HEK293T (cell line): Measurements from ENCODE around the gene CEP135.
"Not testable (repeated sequence)": the region's sequence is repeated elsewhere in the genome, so short reads cannot be mapped to it uniquely, and the experiment has no call there.

Experiments
- CTCF ChIA-PET: fragments of 350-600 bp; formaldehyde crosslinking; extraction: SDS; loops from one replicate; lab custom pipeline; 2021; ENCODE audit warnings: antibody characterized with exemption, inconsistent platforms; lab: Yijun Ruan, JAX
- POLR2A ChIA-PET: fragments of 350-600 bp; formaldehyde crosslinking; extraction: SDS; loops from one replicate; lab custom pipeline; 2020; ENCODE audit warnings: antibody characterized with exemption, inconsistent platforms; lab: Yijun Ruan, JAX
- DNase-seq: peaks from one replicate; pipeline ENCODE4 v3.0.0; 2012; ENCODE audit warnings: mixed read lengths; ENCODE audit errors: extremely low spot score
- ARNT ChIP-seq: fragments of 450-650 bp; IDR thresholded peaks from 2 replicates; pipeline ENCODE4 v1.6.1; 2017; ENCODE audit warnings: mild to moderate bottlenecking
- BHLHE40 ChIP-seq: fragments of 450-650 bp; IDR thresholded peaks from 2 replicates; pipeline ENCODE4 v1.6.1; 2016; ENCODE audit warnings: mild to moderate bottlenecking, moderate library complexity, borderline replicate concordance
- CTBP1 ChIP-seq: fragments of 450-650 bp; IDR thresholded peaks from 2 replicates; pipeline ENCODE4 v1.6.1; 2016; ENCODE audit warnings: borderline replicate concordance
- ELF4 ChIP-seq: fragments of 450-650 bp; IDR thresholded peaks from 2 replicates; pipeline ENCODE4 v1.6.1; 2017; ENCODE audit warnings: antibody characterized with exemption
- FOXA1 ChIP-seq: fragments of 450-650 bp; IDR thresholded peaks from 2 replicates; pipeline ENCODE4 v1.6.1; 2016; ENCODE audit warnings: mild to moderate bottlenecking
- FOXK2 ChIP-seq: fragments of 450-650 bp; IDR thresholded peaks from 2 replicates; pipeline ENCODE4 v1.6.1; 2016; ENCODE audit warnings: mild to moderate bottlenecking
- FOXM1 ChIP-seq: fragments of 450-650 bp; IDR thresholded peaks from 2 replicates; pipeline ENCODE4 v1.6.1; 2017; ENCODE audit warnings: mild to moderate bottlenecking, borderline replicate concordance
- HDGF ChIP-seq: fragments of 450-650 bp; IDR thresholded peaks from 2 replicates; pipeline ENCODE4 v1.6.1; 2017; ENCODE audit warnings: antibody characterized with exemption, borderline replicate concordance
- L3MBTL2 ChIP-seq: fragments of 450-650 bp; conservative IDR thresholded peaks from 2 replicates; pipeline ENCODE4 v1.6.1; 2016; ENCODE audit warnings: mild to moderate bottlenecking
- LEF1 ChIP-seq: fragments of 450-650 bp; IDR thresholded peaks from 2 replicates; pipeline ENCODE4 v1.6.1; 2017; ENCODE audit warnings: mild to moderate bottlenecking, borderline replicate concordance
- NFRKB ChIP-seq: fragments of 450-650 bp; IDR thresholded peaks from 2 replicates; pipeline ENCODE4 v1.6.1; 2016; ENCODE audit warnings: mild to moderate bottlenecking, moderate library complexity
- PKNOX1 ChIP-seq: fragments of 450-650 bp; IDR thresholded peaks from 2 replicates; pipeline ENCODE4 v1.6.1; 2016
- SP1 ChIP-seq: fragments of 450-650 bp; IDR thresholded peaks from 2 replicates; pipeline ENCODE4 v1.6.1; 2017
- SUZ12 ChIP-seq: fragments of 450-650 bp; IDR thresholded peaks from 2 replicates; pipeline ENCODE4 v1.6.1; 2016; ENCODE audit warnings: mild to moderate bottlenecking
- TARDBP ChIP-seq: fragments of 450-650 bp; IDR thresholded peaks from 2 replicates; pipeline ENCODE4 v1.6.1; 2016
- ZNF384 ChIP-seq: fragments of 450-650 bp; IDR thresholded peaks from 2 replicates; pipeline ENCODE4 v1.6.1; 2016

CEP135 gene

GRCh38 chr4:55931833-55932232, 16.9 kb upstream of the CEP135 start:
- TF ChIP-seq SP1: no peak
- no peak for TF ChIP-seq SUZ12
- no peak for TF ChIP-seq CTBP1
- TF ChIP-seq FOXM1: no peak
- TF ChIP-seq ELF4: no peak
- TF ChIP-seq NFRKB: no peak
- no peak for TF ChIP-seq L3MBTL2
- TF ChIP-seq BHLHE40: no peak
- CTCF ChIA-PET: interaction anchor here (4.0 kb wide), 1 partner anchor 16 kb away, joined by 25 read pairs; the partner anchor contains the start of gene CEP135
- DNase-seq: no peak
- POLR2A ChIA-PET: interaction anchor here (1.7 kb wide), 1 partner anchor 17 kb away, joined by 11 read pairs; the partner anchor contains the start of gene CEP135

GRCh38 chr4:55932511-55932910, 16.2 kb upstream of the CEP135 start:
- TF ChIP-seq CTBP1 (no peak), TARDBP (no peak), ELF4 (no peak), SUZ12 (no peak), NFRKB (no peak), FOXA1 (no peak), LEF1 (no peak)
- ChIA-PET CTCF (interaction anchor here (4.0 kb wide), 1 partner anchor 16 kb away, joined by 25 read pairs; the partner anchor contains the start of gene CEP135), POLR2A (interaction anchor here (1.7 kb wide), 1 partner anchor 16 kb away, joined by 11 read pairs; the partner anchor contains the start of gene CEP135)
- DNase-seq: no peak

- POLR2A ChIA-PET: interaction anchor here (1.7 kb wide), 1 partner anchor 15 kb away, joined by 11 read pairs; the partner anchor contains the start of gene CEP135
- no peak for TF ChIP-seq L3MBTL2
- TF ChIP-seq SP1: no peak
- no peak for TF ChIP-seq FOXA1
- no peak for TF ChIP-seq PKNOX1
- no peak for TF ChIP-seq NFRKB
- no peak for TF ChIP-seq BHLHE40
- DNase-seq: no peak
- CTCF ChIA-PET: interaction anchor here (0.6 to 4.0 kb wide), 2 partner anchors 15 to 367 kb away, joined by 6 to 25 read pairs; partner anchors contain the start of gene CEP135
Measured at GRCh38 chr4:55933611-55934010, 15.1 kb upstream of the CEP135 start.

GRCh38 chr4:55935907-55936306, 12.8 kb upstream of the CEP135 start:
- CTCF ChIA-PET: interaction anchor here (0.6 kb wide), 1 partner anchor 365 kb away, joined by 3 read pairs; no protein-coding TSS in a partner anchor
- DNase-seq, POLR2A ChIA-PET: not testable (repeated sequence)

GRCh38 chr4:55938481-55938880, 10.3 kb upstream of the CEP135 start:
- TF ChIP-seq PKNOX1 (no peak), CTBP1 (no peak), SP1 (no peak), HDGF (no peak), FOXM1 (no peak), BHLHE40 (no peak), FOXK2 (no peak)
- ChIA-PET CTCF (no interaction called here), POLR2A (no interaction called here)

GRCh38 chr4:55939421-55939820, 9.3 kb upstream of the CEP135 start:
- CTCF ChIA-PET: no interaction called here

More at GRCh38 chr4:55938481-55938880, 10.3 kb upstream of the CEP135 start:
- no peak for DNase-seq

More at GRCh38 chr4:55939421-55939820, 9.3 kb upstream of the CEP135 start:
- no peak for DNase-seq
- POLR2A ChIA-PET: no interaction called here
- TF ChIP-seq ZNF384 (no peak), L3MBTL2 (no peak), HDGF (no peak), ELF4 (no peak), NFRKB (no peak), BHLHE40 (no peak), CTBP1 (no peak), PKNOX1 (no peak), LEF1 (no peak), FOXK2 (no peak), TARDBP (no peak), ARNT (no peak), SP1 (no peak), FOXA1 (no peak), FOXM1 (no peak), SUZ12 (no peak)
